Measurements from ENCODE around the gene ADGRG6.

DNA sequence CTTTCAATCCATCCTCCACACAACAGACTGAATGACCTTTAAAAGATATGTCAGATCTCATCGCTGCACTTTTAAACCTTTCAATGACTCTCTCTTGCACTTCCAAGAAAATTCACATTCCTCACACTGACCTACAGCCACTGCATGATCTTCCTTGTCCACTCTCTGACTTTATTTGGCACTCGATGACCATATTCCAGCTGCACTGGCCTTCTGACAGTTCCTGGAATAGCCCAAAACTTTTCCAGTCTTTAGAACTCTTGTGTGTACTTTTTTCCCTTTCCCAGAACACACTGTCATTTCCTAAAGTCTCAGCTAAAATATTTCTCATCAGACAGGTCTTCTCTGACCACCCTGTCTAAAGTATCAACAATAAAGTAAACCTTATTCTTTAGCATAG is 174.6 kb downstream of the ADGRG6 start:
- TF ChIP-seq, protein P1, sequence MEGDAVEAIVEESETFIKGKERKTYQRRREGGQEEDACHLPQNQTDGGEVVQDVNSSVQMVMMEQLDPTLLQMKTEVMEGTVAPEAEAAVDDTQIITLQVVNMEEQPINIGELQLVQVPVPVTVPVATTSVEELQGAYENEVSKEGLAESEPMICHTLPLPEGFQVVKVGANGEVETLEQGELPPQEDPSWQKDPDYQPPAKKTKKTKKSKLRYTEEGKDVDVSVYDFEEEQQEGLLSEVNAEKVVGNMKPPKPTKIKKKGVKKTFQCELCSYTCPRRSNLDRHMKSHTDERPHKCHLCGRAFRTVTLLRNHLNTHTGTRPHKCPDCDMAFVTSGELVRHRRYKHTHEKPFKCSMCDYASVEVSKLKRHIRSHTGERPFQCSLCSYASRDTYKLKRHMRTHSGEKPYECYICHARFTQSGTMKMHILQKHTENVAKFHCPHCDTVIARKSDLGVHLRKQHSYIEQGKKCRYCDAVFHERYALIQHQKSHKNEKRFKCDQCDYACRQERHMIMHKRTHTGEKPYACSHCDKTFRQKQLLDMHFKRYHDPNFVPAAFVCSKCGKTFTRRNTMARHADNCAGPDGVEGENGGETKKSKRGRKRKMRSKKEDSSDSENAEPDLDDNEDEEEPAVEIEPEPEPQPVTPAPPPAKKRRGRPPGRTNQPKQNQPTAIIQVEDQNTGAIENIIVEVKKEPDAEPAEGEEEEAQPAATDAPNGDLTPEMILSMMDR (conservative IDR thresholded peaks at IDR 0.05 in 1 of 2, IDR thresholded peaks at IDR 0.05 in 1 of 2; ENCODE audit: extremely low read depth in 1 of 2, insufficient read depth in 1 of 2, low read depth in 1 of 2, low read length in 2 of 2): no peak
- no peak for TF ChIP-seq EZH2 (IDR thresholded peaks at IDR 0.05; ENCODE audit: borderline replicate concordance, low read length)
